ENCODE measurements around the gene NHLRC2. TPM values are rescaled to one million over a fixed set of nuclear protein-coding genes. Genes with fewer than 3 reads are reported as not detected.

NHLRC2 gene
- total and polyA plus RNA-seq, 12 donors, result 6.7 to 98.0 (median 71.2) TPM

DNA sequence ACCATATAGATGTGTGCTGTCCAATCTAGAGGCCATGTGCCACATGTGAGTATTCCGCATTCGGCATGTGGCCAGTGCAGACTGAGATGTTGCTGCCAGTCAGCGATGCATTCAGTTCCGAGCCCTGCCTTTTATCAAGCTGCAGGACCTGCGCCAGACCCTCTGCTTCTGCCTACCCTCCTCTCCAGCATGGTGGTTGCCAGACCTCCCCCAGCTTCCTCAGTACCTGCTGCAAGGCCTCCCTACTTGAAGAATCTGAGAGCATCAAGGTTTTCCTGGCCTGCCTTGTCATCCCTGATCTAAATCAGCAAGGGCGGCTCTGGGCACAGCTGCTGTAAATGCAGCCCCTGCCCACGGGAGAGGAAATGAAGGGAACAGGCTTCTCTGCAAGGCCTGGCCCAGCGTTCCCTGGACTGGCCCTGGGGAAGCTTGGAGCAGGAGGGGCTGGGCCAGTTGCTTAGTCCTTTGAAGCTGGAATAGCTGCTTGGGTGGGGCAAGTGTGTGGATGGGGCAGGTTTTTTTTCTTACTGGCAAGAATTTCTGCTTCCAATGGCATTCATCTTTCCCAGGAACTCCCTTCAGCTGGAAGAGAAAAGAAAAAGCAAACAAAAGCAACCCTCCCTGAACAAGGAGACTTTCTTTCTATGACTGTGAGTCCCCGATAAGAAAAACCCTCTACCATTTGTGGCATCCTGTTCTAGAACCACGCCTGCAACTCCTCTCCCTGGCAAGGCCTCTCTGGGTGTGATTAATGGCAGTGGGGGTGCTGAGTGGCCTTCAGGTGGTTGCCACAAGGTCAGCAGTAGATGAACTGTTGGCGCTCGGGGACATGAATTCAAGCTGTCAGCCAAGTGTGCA, 93.0 kb downstream of the NHLRC2 start:
- WGBS, 2 donors, result 61 to 66% methylated on average over 12 of the region's 12 CpGs
- Histone ChIP-seq H3K4me1 (peaks cover 0 to 15% (median 5%) of the 10 kb centered on the region in 9 donors), H3K27me3 (no peaks in the 10 kb centered on the region), H3K27ac (peak overlapping the region in 6 of 10 donors; percentile 16 to 60 (median 28)), H3K36me3 (no peaks in the 10 kb centered on the region), H3K4me3 (no peak overlapping the region), H3K9me3 (no peaks in the 10 kb centered on the region)
- intact Hi-C loops (cut with DNase I), result no loop called here
- DNase-seq (peak in 1 of 2 donors; percentile 21), ATAC-seq (peak; percentile 29 to 82 (median 72))
- TF ChIP-seq, protein P1, sequence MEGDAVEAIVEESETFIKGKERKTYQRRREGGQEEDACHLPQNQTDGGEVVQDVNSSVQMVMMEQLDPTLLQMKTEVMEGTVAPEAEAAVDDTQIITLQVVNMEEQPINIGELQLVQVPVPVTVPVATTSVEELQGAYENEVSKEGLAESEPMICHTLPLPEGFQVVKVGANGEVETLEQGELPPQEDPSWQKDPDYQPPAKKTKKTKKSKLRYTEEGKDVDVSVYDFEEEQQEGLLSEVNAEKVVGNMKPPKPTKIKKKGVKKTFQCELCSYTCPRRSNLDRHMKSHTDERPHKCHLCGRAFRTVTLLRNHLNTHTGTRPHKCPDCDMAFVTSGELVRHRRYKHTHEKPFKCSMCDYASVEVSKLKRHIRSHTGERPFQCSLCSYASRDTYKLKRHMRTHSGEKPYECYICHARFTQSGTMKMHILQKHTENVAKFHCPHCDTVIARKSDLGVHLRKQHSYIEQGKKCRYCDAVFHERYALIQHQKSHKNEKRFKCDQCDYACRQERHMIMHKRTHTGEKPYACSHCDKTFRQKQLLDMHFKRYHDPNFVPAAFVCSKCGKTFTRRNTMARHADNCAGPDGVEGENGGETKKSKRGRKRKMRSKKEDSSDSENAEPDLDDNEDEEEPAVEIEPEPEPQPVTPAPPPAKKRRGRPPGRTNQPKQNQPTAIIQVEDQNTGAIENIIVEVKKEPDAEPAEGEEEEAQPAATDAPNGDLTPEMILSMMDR (IDR thresholded peaks at IDR 0.05), result no peak

DNA sequence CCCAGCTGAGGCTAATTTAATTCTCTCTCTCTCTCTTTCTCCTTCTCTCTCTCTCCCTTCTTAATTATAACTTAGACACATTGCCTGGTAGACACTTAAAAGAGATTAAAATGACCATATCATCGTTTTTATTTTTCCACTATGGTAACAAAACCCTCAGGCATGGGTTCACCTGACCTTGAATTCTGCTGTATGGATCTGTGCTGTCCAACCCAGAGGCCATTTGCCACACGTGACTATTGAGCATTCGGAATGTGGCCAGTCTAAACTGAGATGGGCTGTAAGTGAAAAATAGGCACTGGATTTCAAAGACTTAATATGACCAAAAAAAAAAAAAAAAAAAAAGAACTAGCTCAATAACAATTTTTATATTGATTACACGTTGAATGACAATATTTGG, 93.6 kb downstream of the NHLRC2 start:
- H3K4me3 ChIP-seq, result no peak overlapping the region
- intact Hi-C loops (cut with DNase I), result no loop called here
- H3K27me3 ChIP-seq, result no peaks in the 10 kb centered on the region
- whole genome bisulfite sequencing, 2 donors, result 57 to 69% methylated on average over 4 of the region's 4 CpGs
- H3K9me3 ChIP-seq, result no peaks in the 10 kb centered on the region
- H3K27ac ChIP-seq, result peak overlapping the region in 5 of 10 donors; percentile 17 to 60 (median 35)
- H3K36me3 ChIP-seq, result no peaks in the 10 kb centered on the region
- peaks cover 0 to 15% (median 5%) of the 10 kb centered on the region in 9 donors for H3K4me1 ChIP-seq
- TF ChIP-seq, protein P1 (IDR thresholded peaks at IDR 0.05), result no peak
- peak in 1 of 8 donors; percentile 17 for ATAC-seq
- DNase-seq, result no peak

DNA sequence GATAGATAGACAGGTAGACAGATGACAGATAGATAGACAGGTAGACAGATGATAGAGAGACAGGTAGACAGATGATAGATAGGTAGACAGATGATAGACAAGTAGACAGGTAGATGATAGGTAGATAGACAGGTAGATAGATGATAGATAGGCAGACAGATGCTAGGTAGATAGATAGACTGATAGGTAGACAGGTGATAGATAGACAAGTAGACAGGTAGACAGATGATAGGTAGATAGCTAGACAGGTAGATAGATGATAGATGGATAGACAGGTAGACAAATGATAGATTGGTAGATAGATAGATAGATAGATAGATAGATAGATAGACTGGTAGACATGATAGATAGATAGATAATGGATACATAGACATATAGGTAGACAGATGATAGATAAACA, 95.8 kb downstream of the NHLRC2 start:
- no peak overlapping the region for H3K27ac ChIP-seq
- ATAC-seq (no peak), DNase-seq (no peak)
- H3K4me1 ChIP-seq, result peaks cover 0 to 15% (median 5%) of the 10 kb centered on the region in 9 donors
- peaks cover 0 to 4% (median 0%) of the 10 kb centered on the region in 11 donors for H3K9me3 ChIP-seq
- intact Hi-C loops (cut with DNase I), result no loop called here
- TF ChIP-seq, protein P1 (IDR thresholded peaks at IDR 0.05), result no peak
- H3K36me3 ChIP-seq, result no peaks in the 10 kb centered on the region
- H3K27me3 ChIP-seq, result no peaks in the 10 kb centered on the region
- no peak overlapping the region for H3K4me3 ChIP-seq

DNA sequence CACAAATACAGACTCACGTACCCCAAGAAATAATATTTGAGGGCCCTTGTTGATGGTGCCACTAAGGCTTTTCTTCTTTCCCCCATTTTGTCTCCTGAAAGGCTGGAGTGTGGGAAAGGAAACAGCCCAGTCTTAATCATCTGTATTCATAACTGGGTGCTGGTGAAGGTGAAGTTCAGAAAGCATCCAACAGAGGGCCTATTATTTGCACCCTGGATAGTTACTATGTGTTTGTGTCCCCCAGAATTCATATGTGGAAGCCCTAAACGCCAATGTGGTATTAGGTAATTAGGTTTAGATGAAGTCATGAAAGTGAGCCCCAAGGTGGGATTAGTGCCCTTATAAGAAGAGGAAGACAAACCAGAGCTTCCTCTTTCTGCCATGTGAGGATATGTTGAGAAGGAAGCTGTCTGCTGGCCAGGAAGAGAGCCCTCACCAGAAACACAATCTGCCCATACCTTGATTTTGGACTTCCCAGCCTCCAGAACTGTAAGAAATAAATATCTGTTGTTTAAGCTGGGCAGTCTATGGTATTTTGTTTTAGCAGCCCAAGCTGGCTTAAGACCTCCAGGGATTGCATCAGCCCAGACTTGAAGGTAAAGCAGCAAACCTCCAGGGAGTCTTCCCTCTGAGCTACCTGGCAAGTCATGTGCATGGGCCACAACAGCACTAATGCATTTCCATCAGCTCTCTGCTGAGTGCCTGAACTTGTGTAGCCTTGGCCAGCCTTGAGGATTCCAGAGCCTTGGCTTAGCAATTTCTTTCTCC, 99.2 kb downstream of the NHLRC2 start:
- 78 to 86% methylated on average over 2 of the region's 2 CpGs for WGBS, 2 donors
- intact Hi-C loops (cut with DNase I), result no loop called here
- H3K4me3 ChIP-seq, result no peak overlapping the region
- peaks cover 0 to 21% (median 6%) of the 10 kb centered on the region in 9 donors for H3K4me1 ChIP-seq
- DNase-seq (no peak), ATAC-seq (no peak)
- H3K27me3 ChIP-seq, result no peaks in the 10 kb centered on the region
- TF ChIP-seq, protein P1 (IDR thresholded peaks at IDR 0.05), result peak in 2 of 9 donors; percentile 16 to 25
- no peak overlapping the region for H3K27ac ChIP-seq
- no peaks in the 10 kb centered on the region for H3K36me3 ChIP-seq
- H3K9me3 ChIP-seq, result peaks cover 0 to 4% (median 0%) of the 10 kb centered on the region in 11 donors

Measured in heart right ventricle (tissue), 16 donors.